ENCODE data around the gene PSEN1. TPM values are rescaled to one million over a fixed set of nuclear protein-coding genes. Genes with fewer than 3 reads are reported as not detected.
A peak's percentile ranks its signal among the peaks of the same experiment; 100 is the strongest.

PSEN1 gene
- total RNA-seq, 2 donors from 2014 or later = 27.2 to 28.9 TPM

DNA sequence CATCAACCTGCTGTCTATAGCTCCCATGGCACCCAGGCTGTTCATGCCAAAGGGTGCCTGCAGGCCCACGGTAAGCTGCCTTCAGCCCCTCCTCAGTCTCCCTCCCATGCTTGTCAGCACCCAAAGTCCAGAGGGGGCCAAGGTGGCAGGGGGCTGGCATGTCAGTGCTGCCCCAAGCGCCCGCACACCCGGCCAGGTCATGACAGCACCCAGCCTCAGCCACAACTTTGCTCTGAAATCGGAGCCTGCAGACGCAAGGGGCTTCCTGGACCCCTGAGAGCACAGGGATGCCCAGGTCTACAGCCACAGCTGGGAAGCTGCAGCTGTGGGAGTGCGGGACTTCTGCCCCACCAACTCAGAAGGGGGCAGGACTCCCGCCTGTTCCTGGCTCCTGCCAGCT is 72.5 kb downstream of the PSEN1 start:
- ATAC-seq (peak in 1 of 2 donors; percentile 15), DNase-seq (no peak)
- intact Hi-C loops (cut with DNase I) = no loop called here

DNA sequence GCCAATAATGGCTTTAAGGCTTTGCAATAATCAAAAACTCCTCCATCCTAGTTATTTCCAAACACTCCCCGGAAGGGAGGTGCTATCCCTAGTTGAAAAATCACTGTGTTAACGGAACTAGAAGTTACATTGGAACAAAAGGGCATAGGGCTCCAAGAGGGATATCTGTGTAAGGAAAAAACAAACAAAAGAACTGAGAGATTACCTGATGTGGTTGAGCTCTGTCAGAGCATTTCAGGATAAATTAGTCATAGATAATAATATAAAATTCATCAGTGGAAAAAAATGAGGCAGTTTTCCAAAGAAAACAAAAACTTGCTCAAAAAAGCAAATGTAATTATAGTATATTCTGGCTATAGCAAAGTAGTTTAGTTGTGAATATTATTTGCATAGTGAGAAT is 73.6 kb downstream of the PSEN1 start:
- peak in 1 of 2 donors; percentile 84 for ATAC-seq
- DNase-seq = no peak
- intact Hi-C loops (cut with DNase I) = no loop called here

DNA sequence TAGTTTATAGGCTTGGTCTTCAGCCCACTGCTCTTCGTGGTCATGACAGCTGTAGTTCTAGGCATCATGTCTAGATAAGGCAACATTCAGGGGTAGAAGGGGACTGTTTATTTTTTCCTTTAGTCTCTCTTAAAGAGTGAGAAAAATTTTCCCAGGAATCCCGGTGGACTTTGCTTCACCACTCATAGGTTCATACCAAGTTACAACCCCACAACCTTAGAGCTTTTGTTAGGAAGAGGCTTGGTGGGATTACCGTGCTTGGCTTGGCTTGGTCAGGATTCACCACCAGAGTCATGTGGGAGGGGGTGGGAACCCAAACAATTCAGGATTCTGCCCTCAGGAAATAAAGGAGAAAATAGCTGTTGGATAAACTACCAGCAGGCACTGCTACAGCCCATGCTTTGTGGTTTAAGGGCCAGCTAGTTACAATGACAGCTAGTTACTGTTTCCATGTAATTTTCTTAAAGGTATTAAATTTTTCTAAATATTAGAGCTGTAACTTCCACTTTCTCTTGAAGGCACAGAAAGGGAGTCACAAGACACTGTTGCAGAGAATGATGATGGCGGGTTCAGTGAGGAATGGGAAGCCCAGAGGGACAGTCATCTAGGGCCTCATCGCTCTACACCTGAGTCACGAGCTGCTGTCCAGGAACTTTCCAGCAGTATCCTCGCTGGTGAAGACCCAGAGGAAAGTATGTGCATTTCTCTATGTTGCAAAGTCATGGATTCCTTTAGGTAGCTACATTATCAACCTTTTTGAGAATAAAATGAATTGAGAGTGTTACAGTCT is 75.1 kb downstream of the PSEN1 start:
- intact Hi-C loops (cut with DNase I) = no loop called here
- no peak for ATAC-seq
- no peak for DNase-seq

DNA sequence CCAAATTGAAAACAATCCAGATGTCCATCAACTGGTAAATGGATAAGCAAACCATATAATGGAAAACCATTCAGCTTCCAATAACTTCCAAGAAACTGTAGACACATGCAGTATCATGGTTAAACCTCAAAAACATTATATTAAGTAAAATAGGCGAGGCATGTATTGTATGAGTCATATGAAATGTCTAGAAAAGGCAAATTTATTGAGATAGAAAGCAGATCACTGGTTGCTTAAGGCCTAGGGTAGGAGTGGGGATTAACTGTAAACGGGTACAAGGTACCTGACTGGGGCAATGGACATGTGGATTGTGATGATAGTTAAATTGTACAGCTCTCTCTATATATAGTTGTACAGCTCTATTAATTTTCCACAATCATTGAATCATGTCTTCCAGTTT is 79.7 kb downstream of the PSEN1 start:
- DNase-seq (no peak), ATAC-seq (no peak)
- intact Hi-C loops (cut with DNase I) = no loop called here

DNA sequence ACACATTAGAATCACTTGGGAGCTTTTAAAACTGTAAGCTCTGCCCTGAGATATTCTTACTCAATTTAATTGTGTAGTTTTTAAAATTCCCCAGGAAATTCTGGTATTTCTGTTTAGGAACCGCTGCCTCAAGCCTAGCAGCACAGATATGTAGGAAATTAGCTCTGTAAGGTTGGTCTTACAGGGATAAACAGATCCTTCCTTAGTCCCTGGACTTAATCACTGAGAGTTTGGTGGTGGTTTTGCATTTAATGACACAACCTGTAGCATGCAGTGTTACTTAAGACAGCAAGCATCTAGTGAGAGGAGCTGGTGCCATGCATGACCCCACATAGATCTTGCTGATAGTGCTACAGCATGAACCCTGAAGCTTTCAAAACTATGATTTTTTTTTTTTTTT is 81.1 kb downstream of the PSEN1 start:
- intact Hi-C loops (cut with DNase I) = no loop called here
- DNase-seq = no peak
- no peak for ATAC-seq

DNA sequence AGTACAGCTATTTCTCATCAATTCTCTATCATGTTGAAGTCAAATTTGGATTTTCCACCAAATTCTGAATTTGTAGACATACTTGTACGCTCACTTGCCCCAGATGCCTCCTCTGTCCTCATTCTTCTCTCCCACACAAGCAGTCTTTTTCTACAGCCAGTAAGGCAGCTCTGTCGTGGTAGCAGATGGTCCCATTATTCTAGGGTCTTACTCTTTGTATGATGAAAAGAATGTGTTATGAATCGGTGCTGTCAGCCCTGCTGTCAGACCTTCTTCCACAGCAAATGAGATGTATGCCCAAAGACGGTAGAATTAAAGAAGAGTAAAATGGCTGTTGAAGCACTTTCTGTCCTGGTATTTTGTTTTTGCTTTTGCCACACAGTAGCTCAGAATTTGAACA is 83.8 kb downstream of the PSEN1 start:
- no peak for DNase-seq
- ATAC-seq = no peak
- intact Hi-C loops (cut with DNase I) = no loop called here

DNA sequence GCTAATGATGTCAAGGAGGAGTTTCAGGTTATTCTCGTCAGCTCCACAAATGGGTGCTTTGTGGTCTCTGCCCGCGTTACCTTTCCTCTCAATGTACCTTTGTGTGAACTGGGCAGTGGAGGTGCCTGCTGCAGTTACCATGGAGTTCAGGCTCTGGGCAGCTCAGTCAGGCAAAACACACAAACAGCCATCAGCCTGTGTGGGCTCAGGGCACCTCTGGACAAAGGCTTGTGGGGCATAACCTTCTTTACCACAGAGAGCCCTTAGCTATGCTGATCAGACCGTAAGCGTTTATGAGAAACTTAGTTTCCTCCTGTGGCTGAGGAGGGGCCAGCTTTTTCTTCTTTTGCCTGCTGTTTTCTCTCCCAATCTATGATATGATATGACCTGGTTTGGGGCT is 84.3 kb downstream of the PSEN1 start:
- ATAC-seq = no peak
- intact Hi-C loops (cut with DNase I) = no loop called here
- no peak for DNase-seq

DNA sequence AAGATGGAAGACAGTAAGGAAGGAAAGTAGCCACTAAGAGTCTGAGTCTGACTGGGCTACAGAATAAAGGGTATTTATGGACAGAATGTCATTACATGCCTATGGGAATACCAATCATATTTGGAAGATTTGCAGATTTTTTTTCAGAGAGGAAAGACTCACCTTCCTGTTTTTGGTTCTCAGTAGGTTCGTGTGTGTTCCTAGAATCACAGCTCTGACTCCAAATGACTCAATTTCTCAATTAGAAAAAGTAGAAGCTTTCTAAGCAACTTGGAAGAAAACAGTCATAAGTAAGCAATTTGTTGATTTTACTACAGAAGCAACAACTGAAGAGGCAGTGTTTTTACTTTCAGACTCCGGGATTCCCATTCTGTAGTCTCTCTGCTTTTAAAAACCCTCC is 85.6 kb downstream of the PSEN1 start:
- DNase-seq (no peak), ATAC-seq (no peak)
- intact Hi-C loops (cut with DNase I) = no loop called here

DNA sequence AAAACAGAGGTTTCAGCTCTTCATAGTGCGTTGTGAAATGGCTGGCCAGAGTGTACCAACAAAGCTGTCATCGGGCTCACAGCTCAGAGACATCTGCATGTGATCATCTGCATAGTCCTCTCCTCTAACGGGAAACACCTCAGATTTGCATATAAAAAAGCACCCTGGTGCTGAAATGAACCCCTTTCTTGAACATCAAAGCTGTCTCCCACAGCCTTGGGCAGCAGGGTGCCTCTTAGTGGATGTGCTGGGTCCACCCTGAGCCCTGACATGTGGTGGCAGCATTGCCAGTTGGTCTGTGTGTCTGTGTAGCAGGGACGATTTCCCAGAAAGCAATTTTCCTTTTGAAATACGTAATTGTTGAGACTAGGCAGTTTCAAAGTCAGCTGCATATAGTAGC is 86.7 kb downstream of the PSEN1 start:
- DNase-seq (no peak), ATAC-seq (peak; percentile 40 to 77)
- intact Hi-C loops (cut with DNase I) = no loop called here

DNA sequence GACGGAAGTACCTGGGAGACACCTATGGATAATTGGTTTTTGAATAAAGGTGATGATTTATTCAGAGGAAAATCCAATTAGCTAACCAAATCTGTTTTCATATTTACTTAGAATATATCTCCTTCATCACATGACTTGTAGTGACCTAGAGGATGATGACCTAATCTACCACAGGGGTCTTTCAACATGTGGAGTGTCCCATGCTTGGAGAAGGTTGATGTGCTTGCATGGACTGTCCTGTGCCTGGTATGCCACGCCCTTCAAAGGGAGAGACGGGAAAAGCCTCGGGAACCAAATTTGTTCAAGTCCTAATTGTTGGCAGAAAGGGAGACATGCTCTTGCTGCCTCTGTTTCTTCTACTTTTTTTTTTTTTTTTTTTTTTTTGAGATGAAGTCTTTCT is 89.2 kb downstream of the PSEN1 start:
- intact Hi-C loops (cut with DNase I) = no loop called here
- no peak for ATAC-seq

DNA sequence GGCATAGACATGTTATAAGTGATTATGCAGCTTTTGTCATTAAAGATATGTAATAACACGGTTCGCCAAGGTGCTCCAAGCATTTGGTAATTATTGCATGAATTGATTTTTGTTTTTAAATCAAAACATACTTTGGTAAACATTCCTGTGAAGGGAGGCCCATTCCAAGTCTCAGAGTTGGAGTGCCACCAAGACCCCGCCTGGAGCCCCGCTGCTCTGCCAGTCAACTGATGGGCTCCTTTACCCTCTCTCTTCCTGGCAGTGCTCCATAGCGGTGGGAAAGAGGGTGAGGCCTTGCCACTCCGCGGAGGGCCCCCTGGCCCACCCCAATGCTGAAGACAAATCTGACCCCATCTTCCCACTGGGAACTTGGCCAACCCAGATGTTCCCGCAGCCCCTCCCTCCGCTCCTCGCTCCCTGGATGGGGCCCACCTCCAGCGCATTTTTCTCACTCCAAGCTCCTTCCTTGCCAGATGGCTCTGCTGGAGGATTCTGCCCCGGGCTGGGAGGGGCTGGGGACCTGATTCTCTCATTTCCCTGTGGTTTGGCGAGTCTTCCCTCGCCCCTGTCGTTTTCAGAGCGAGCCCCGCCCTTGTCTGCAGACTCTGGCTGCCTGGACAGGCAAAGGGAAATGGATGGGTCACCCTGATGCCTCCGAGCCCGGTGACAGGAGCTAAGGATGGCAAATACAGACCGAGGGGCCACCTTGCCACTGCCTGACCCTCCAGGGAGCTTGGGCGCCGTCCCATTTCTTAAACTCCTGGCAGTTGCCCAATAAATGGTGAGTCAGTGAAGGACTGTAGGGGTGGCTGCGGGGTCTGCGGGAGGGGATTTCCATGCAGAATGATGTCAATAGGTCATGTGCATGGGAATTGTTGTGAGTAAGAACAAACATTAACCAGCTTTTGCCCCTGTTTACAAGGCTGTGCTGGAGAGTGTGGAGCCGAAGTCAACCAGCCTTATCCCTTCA is 91.8 kb downstream of the PSEN1 start:
- ATAC-seq (peak; percentile 48 to 73), DNase-seq (peak; percentile 55)
- intact Hi-C loops (cut with DNase I) = no loop called here

More for the DNA sequence above, 89.2 kb downstream of the PSEN1 start:
- DNase-seq = no peak

DNA sequence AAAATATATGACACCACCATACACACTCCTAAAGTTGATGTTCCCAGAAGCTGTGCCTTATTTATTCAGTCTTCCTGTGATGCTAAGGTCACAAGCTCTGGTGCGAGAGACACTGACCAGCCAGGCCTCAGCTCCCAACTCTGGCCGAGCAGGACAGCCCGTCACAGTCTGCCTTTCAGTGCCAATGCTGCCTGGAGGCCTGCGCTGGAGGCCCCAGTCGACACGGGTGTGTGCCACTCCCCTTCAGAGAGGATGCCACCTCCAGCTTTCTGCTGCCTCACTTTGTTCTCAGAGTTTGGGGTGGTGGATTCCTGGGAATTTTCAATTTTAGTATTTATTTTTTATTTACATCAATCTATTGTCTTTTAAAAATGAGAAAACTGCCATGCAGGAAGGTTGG is 93.7 kb downstream of the PSEN1 start:
- DNase-seq (no peak), ATAC-seq (no peak)
- intact Hi-C loops (cut with DNase I) = no loop called here

DNA sequence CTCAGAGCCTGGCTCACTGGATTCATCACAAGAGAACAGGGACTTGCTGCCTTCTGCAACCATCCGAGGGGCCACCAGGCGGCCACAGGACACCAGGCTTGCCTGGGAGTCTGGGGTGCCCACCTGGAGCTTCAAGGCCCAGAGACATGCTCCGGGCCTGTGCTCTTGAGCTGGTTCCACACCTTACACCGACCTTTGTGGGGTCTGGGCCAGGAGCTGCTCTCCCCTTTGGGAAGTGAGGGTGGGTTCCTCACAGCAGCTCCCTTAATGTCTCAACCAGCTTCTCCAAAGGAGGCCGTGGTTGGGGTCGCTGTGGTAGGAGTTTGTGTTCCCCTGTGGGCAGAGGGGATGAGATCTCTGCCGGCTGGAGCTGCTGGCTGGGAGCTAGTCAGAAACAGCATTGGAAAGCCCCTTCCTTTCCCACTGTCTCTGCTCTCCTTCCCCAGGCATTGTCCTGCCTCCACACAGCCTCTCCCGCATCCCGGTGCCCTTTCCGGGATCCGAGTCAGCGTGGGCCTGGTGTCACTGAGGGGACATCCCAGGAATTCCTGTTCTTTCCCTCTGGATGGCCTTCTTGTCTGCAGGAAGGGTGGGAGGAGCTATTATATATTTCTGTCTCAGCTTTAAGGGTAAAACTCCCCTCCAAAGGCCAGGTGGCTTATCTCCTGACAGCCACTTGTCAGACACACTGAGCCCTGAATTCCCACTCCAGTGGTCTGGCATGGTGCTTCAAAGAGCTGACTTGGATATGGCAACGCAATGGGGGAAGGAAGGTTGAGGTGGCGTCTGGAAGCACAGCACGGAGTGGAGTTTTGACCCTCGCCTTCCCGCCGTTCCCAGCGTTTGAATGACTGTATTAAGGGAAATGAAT is 95.9 kb downstream of the PSEN1 start:
- no peak for DNase-seq
- intact Hi-C loops (cut with DNase I) = no loop called here
- no peak for ATAC-seq

DNA sequence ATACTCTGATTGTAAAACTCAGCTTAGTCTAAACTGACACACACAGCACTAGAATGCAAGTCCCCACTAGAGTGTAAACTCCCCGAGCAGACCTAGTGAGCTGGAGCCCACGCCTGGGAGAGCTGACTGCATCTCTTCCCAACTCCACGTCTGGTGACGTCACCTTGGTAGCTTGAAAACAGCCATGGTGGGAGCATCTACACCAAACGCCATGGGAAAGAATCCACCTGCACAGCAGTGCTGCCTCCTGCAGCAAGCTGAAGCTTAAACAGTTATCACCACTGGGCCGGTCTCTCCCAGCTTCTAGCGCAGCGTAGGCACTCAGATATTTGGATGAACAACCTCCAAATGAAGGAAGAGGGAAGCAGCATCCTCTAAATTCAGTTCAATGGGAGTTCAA is 96.7 kb downstream of the PSEN1 start:
- intact Hi-C loops (cut with DNase I) = no loop called here
- ATAC-seq (no peak), DNase-seq (no peak)

DNA sequence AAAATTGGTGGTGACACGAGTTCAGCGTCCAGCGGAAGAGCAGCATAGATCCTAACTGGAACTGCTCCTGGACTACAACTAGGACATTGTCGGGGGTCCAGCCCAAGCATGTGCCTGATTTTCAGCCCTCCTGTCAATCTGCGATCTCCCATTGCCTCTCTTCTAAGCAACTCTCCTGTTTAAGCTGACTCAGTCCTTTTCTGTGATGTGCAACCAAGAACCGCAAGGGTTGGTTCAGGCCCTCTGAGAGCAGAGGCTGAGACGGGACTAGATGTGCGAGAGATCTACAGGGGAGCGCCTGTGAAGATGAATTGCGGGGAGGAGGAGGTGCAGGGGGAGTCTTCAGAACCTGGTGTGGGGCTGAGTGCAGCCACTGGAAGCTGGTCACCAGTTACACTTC is 97.3 kb downstream of the PSEN1 start:
- DNase-seq (no peak), ATAC-seq (no peak)
- intact Hi-C loops (cut with DNase I) = no loop called here

DNA sequence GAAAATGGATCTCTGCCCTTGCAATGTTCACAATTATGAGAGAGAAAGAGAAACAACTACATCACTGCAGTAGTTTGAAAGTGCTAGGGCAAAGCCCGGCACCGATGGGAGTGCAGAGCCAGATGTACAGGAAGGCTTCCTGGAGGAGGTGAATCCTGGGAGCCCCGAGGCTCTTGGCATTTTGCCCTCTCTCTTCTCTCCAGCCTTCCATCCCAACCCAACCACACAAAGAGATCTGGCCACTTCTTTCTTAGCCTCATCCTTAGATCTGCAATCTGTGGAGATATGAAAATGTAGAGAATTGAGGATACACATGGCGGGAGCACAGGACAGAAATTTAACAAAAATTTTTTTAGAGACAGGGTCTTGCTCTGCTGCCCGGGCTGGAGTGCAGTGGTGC is 97.7 kb downstream of the PSEN1 start:
- no peak for ATAC-seq
- DNase-seq = no peak
- intact Hi-C loops (cut with DNase I) = no loop called here

DNA sequence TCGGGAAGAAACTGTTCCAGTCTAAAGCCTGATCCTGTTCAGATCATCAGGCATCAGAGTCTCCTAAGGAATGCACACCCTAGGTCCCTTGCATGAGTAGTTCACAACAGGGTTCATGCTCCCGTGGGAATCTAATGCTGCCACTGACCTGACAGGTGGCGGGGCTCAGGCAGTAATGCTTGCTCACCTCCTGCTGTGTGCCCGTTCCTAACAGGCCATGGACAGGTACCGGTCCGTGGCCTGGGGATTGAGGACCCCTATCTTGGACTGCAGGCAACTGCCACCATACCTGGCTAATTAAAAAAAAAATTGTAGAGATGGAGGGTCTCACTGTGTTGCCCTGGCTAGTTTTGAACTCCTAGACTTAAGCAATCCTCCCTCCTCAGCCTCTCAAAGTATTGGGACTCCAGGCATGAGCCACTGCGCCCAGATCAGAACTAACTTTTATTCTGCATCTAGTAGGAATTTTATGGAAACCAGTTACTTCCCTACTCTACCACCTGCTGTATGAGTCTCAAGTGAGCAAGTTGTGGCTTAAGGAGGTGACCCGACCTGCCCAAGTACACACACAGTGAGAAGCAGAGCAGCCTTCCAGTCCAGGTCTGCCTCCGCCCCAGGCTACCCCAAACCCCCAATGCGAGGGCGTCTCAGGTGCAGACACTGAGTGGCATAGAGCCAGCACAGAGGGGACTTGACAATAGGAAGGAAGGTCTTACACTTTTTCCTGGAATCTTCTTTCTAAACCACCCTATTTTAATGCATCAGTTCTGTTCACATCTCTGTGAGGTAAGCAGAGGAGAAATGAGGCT is 98.5 kb downstream of the PSEN1 start:
- intact Hi-C loops (cut with DNase I) = no loop called here
- no peak for ATAC-seq
- no peak for DNase-seq

DNA sequence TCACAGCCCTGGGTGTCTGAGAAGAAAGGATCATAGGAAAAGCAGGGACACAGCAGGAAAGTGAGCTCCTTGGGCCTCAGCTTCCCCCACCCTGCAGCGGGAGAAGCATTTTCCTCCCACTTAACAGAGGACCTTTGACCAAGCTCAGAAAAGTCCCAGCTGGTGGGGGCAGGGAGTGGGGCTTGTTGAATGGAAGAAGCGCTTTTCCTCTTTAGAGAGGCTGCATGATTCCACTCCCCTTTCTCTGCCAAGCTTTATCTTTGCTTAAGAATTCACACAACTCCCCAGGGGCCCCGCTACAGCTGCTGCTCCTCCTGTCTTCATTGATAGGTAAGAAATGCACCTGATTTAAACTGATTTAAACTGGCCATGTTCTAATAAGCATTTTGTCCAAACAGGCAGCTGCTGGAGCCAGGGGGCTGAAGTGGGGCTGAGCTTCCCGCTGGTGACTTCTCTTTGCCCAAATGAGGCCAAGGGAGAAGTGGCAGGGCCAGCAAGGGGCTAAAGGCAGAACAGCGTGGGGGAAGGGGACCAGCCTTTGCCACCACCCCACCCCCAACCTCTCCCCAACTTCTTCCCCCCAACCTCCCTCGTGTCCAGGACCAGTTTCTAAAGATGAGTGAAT is 99.3 kb downstream of the PSEN1 start:
- intact Hi-C loops (cut with DNase I) = no loop called here
- no peak for ATAC-seq
- DNase-seq = no peak
